Posterior cingulate gyrus (tissue), 11 donors: ENCODE measurements around the gene RPL14.
"Not testable (repeated sequence)": the region's sequence is repeated elsewhere in the genome, so short reads cannot be mapped to it uniquely, and the experiment has no call there.

Experiments
- DNase-seq, 10 donors: peaks; one replicate each; pipeline versions ENCODE4 v3.0.0 to v3.0.0-alpha.2; 2020 to 2021; ENCODE audit warnings: mixed read lengths in 3 of 10
- intact Hi-C: fragments of 100-400 bp; cut with DNase I; formaldehyde crosslinking; loops from one replicate; pipeline ENCODE4 v1.15.1; 2023

Gene RPL14

DNA sequence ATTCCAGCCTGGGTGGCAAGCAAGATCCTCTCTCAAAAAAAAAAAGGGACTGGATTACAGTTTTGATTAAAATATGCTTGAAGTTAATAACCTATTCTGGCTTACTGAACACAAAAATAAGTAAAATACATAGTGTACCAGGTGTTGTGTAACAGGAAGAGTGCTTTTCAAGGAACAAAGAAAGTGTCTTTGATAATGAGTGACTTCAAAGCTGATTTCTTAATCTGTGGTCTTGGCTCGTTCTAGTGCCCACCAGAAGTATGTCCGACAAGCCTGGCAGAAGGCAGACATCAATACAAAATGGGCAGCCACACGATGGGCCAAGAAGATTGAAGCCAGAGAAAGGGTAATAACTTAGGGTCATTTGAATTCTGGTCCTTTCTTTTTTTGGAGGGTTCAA lies 4.0 kb downstream of the RPL14 start:
- no peak for DNase-seq
- intact Hi-C loops = no loop called here

DNA sequence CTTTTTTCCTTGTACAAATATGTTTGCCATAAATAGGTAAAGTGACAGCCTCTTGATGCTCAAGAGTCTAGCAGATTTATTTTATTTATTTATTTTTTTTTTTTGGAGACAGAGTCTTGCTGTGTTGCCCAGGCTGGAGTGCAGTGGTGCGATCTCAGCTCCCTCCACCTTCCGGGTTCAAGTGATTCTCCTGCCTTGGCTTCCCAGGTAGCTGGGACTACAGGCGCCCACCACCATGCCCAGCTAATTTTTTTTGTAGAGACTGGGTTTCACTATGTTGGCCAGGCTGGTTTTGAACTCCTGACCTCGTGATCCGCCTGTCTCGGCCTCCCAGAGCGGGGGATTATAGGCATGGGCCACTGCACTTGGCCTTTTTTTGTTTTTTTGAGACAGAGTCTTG lies 5.7 kb downstream of the RPL14 start:
- DNase-seq, intact Hi-C loops: not testable (repeated sequence)

- intact Hi-C loops = no loop called here
- no peak for DNase-seq
These were observed 6.4 kb downstream of the RPL14 start for GRCh38 chr3:40463579-40463978.

- no peak for DNase-seq
- intact Hi-C loops = no loop called here
These were observed 7.4 kb downstream of the RPL14 start for GRCh38 chr3:40464339-40465110.

- intact Hi-C loops = no loop called here
- no peak for DNase-seq
These were observed 7.9 kb downstream of the RPL14 start for GRCh38 chr3:40465111-40465407.

DNA sequence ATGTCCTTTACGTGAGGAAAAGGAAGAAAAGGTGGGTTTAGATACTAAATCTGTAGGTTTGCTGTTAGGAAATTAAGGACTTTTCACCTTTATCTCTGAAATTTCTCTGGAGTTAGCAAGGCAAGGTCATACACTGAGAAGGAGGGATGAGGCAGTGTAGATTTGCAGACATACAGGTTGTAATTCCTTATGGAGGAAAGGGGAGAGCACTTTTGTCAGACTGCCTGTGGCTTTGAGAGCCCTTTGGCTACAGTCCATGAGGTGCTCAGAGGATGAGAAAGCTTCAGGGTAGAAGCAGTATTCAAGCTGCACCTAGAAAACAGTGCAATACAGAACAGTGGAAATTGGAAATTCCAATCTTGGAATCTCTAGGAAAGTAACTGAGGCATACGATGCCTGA lies 8.3 kb downstream of the RPL14 start:
- intact Hi-C loops = no loop called here
- DNase-seq = no peak

- intact Hi-C loops = no loop called here
- DNase-seq = no peak
These were observed 10.9 kb downstream of the RPL14 start for GRCh38 chr3:40468018-40468417.

DNA sequence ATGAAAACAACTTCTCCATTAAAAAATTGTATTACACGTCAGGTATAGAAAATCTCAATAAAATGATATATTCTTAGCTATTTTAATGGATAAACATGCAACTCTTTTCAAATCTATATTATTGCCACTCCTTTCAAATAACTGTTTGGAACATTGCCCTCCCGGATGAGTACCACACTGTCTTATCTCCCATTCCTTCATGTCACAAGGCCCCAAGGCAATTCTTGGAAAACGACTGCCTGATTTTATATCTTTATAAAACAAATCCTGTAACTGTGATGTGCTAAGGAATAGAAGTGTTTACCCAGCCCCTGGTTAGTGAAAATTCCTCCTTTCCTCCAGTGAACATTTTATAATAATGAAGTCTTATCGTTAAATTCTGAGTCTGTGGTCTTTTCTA lies 13.6 kb downstream of the RPL14 start:
- DNase-seq = no peak
- intact Hi-C loops = no loop called here

DNA sequence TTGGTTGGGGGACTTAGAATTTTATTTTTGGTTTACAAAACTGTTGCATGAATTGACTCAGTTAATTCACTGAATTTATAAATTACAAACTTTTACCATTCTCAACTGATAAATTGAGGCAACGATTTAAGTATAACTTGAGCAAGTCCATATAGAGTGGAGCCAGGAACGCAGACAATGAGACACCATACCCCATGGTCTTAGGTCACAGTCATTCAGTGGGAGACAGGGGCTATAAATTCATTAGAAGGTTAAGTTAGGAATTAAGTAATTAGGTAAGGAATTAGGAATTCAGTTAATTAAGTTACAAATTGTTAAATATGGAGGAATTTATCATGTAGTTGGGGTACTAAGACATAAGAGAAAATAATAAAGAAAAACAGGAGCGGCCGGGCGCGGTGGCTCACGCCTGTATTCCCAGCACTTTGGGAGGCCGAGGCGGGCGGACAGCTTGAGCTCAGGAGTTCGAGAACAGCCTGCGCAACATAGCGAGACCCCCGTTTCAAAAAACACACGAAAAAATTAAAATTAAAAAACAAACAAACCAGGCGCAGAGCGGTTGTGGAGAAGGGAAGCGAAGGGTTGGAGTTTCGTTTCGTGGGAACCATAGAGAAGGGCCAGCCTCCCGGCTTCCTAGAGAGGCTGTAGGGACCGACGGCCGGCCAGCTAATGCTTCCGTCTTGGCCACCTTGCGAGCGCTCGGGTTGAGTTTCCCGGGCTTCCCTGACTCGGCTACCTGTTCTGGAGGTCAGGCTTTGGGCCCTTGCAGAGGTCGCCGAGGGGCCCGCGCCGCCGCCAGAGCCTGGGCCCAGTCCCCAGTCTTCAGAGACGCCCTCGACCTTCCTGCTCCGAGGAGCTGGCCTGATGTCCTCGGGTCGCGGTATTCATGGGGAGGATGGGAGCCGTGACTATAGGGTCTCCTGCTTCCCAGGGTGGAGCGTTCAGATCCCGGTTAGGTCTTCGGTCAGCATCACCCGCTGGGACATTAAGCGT lies 19.6 kb downstream of the RPL14 start, which contains the start of gene ZNF619:
Gene ZNF619, plus strand, starts transcription at position 645 of the 993 bp plus-strand sequence. CDS start 858 bp downstream, outside the sequence.
- intact Hi-C loops = loop anchor here (5.0 kb wide), 1 partner anchor 46 kb away; the partner anchor contains the start of gene ZNF621
- peak; percentile 41 to 94 (median 70) for DNase-seq

DNA sequence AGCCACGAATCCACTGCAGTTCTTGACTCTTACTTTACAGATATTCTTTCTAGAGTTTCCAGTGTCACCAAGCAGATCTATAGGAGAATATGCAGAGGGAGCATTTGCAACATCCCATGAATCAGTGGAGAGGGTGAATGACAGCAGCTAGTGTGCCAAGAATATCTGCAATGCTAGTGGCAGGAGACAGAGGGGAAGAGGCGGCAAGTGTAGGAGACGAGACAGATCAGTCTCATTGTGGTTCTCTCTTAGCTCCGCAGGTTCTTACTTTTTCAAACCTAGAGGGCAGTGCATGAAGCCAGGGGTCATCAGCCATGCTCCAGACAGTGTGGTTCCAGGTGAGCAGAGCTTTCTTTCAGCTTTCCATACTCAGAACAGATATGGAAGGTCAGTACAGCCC lies 20.5 kb downstream of the RPL14 start:
- intact Hi-C loops = loop anchor here (5.0 kb wide), 1 partner anchor 45 kb away; the partner anchor contains the start of gene ZNF621
- no peak for DNase-seq

DNA sequence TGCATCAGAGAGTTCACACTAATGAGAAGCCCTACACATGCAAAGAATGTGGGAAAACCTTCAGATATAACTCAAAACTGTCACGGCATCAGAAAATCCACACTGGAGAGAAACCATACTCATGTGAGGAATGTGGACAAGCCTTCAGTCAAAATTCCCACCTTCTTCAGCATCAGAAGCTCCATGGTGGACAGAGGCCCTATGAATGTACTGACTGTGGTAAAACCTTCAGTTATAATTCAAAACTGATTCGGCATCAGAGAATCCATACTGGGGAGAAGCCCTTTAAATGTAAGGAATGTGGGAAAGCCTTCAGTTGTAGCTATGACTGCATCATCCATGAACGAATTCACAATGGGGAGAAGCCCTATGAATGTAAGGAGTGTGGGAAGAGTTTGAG lies 30.0 kb downstream of the RPL14 start:
- intact Hi-C loops = no loop called here

DNA sequence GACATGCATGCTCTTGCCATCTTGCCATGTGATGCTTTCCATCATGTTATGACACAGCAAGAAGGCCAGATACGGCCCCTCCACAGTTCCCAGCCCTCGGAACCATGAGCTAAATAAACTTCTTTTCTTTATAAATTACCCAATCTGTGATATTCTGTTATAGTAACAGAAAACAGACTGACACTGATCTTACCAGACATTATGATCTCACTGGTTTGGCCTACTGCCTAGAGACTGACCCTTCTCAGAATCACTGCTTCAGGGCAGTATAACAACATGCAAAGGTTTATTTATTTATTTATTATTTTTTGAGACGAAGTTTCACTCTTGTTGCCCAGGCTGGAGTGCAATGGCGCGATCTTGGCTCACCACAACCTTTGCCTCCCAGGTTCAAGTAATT lies 33.8 kb downstream of the RPL14 start:
- intact Hi-C loops = no loop called here

More for the DNA sequence above, 30.0 kb downstream of the RPL14 start:
- no peak for DNase-seq

GRCh38 chr3:40494698-40495097 lies 37.6 kb downstream of the RPL14 start:
- no peak for DNase-seq
- intact Hi-C loops = no loop called here

More for the DNA sequence above, 33.8 kb downstream of the RPL14 start:
- no peak for DNase-seq

DNA sequence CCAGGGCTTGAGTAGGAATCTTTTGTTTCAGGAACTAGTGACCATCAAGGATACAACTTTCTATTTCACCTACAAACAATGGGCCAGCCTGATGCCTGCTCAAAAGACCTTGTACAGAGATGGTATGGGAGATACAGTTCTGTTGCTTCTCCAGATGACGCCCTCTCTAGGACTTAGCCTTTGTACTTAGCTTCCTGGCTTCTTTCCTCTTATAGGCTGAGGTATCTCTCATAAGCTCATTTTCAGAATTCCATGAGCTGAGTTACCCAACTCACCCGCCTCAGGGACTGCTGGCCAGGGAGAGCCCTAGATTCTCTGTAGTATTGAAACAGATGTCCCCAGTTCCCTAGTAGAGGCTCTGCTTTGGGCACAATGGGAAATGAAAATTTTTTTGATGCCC lies 40.1 kb downstream of the RPL14 start:
- intact Hi-C loops = no loop called here
- DNase-seq = no peak

DNA sequence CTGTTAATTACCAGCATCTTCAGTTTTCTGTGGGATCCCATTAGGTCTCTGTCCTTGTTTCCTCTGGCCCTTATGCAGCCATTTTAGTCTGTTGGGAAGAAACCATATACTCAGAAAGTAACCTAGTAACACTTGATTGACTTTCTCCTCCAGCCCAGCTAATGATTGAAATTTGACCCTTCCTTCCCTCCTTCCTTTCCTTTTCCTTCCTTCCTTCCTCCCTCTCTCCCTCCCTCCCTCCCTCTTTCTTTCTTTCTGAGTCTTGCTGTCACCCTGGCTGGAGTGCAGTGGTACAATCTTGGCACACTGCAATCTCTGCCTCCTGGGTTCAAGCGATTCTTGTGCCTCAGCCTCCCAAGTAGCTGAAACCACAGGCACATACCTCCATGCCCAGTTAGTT lies 42.8 kb downstream of the RPL14 start:
- DNase-seq = no peak
- intact Hi-C loops = no loop called here

DNA sequence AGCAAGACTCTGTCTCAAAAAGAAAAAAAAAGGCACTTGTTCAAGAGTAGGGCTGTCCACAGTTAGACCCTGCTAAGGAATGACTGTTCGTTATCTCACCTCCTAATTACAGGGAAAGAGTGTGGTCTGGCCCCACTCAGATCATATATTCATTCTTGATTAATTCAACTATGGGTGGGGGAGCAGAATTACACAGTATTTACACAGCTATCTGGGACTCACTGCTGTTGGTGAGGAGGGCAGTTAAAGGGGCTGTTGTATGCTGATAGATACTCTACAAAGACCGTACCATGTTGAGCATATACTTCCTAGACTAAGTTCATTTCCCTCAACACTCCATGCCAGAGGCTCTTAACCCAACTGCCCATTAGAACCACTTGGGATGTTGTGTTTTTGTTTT lies 44.9 kb downstream of the RPL14 start:
- intact Hi-C loops = no loop called here

GRCh38 chr3:40504636-40505430 lies 47.7 kb downstream of the RPL14 start:
- intact Hi-C loops = loop anchor here (2.0 kb wide), 1 partner anchor 20 kb away; the partner anchor contains the start of gene ZNF621
- DNase-seq = no peak

More for the DNA sequence above, 44.9 kb downstream of the RPL14 start:
- DNase-seq = no peak

GRCh38 chr3:40505599-40506462 lies 48.7 kb downstream of the RPL14 start, which contains the start of gene ZNF620:
ZNF620 (plus strand) TSS chr3:40506039; CDS start chr3:40506353, 314 bp downstream.
- intact Hi-C loops = loop anchor here (2.0 kb wide), 1 partner anchor 19 kb away; the partner anchor contains the start of gene ZNF621
- peak; percentile 68 to 97 (median 78) for DNase-seq

GRCh38 chr3:40511031-40511718 lies 54.0 kb downstream of the RPL14 start:
- DNase-seq = peak in 1 of 10 donors; percentile 9
- intact Hi-C loops = no loop called here
